Adrenal gland (tissue), 5 donors: ENCODE data around the gene CD24.
"Not testable (repeated sequence)": the region's sequence is repeated elsewhere in the genome, so short reads cannot be mapped to it uniquely, and the experiment has no call there.

Source experiments
- POLR2A ChIP-seq, 2 donors: fragments of 450-650 bp; IDR thresholded peaks; one replicate each; pipeline ENCODE4 v1.6.1; 2017; ENCODE audit warnings: antibody characterized with exemption in 2 of 2, mild to moderate bottlenecking in 2 of 2, moderate library complexity in 1 of 2
- TF ChIP-seq, protein P1 (sequence below), 6 experiments: fragments of 450-650 bp in 4 of 6; fragments of 200-600 bp in 2 of 6; sonication (generic) in 1 of 6; IDR thresholded peaks; 1 replicate in 5 of 6; 2 replicates in 1 of 6; pipeline versions ENCODE4 v1.5.1 to v1.8.0; 2016 to 2021; ENCODE audit warnings: antibody characterized with exemption in 6 of 6, mild to moderate bottlenecking in 2 of 6, moderate library complexity in 1 of 6
- donor health status: DM: no; HTN: no; CAD: no.

DNA sequence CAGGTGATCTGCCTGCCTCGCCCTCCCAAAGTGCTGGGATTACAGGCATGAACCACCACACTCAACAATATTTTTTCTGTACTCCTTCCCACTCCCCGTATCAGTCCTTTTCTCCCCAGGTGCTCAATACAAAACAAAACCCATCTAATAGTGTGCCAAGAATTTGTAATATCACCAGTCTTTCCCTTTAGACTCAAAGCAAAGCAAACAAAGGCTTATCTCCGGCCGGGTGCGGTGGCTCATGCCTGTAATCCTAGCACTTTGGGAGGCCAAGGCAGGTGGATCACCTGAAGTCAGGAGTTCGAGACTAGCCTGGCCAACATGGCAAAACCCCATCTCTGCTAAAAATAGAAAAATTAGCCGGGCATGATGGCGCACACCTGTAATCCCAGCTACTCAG lies 45.1 kb upstream of the CD24 start:
- TF ChIP-seq POLR2A (IDR thresholded peaks at IDR 0.05): not testable (repeated sequence)
- TF ChIP-seq, protein P1, sequence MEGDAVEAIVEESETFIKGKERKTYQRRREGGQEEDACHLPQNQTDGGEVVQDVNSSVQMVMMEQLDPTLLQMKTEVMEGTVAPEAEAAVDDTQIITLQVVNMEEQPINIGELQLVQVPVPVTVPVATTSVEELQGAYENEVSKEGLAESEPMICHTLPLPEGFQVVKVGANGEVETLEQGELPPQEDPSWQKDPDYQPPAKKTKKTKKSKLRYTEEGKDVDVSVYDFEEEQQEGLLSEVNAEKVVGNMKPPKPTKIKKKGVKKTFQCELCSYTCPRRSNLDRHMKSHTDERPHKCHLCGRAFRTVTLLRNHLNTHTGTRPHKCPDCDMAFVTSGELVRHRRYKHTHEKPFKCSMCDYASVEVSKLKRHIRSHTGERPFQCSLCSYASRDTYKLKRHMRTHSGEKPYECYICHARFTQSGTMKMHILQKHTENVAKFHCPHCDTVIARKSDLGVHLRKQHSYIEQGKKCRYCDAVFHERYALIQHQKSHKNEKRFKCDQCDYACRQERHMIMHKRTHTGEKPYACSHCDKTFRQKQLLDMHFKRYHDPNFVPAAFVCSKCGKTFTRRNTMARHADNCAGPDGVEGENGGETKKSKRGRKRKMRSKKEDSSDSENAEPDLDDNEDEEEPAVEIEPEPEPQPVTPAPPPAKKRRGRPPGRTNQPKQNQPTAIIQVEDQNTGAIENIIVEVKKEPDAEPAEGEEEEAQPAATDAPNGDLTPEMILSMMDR (IDR thresholded peaks at IDR 0.05): not testable (repeated sequence)
